Stimulated activated CD4-positive, alpha-beta T cell treated with anti-CD3 and anti-CD28 coated beads, Interleukin-12 subunit alpha, Interleukin-12 subunit beta, amount 100 ng/mL, for 24 hours (primary cell): Measurements from ENCODE around the gene NDE1.
A peak's percentile ranks its signal among the peaks of the same experiment; 100 is the strongest.
"Not testable (repeated sequence)": the region's sequence is repeated elsewhere in the genome, so short reads cannot be mapped to it uniquely, and the experiment has no call there.

Experiments
- DNase-seq, 2 experiments: peaks; one replicate each; pipeline ENCODE4 v3.0.0-alpha.2; 2020; ENCODE audit warnings: low read depth in 2 of 2

The NDE1 gene

GRCh38 chr16:15620611-15621195, 29.3 kb upstream of the NDE1 start:
- DNase-seq, result no peak

DNA sequence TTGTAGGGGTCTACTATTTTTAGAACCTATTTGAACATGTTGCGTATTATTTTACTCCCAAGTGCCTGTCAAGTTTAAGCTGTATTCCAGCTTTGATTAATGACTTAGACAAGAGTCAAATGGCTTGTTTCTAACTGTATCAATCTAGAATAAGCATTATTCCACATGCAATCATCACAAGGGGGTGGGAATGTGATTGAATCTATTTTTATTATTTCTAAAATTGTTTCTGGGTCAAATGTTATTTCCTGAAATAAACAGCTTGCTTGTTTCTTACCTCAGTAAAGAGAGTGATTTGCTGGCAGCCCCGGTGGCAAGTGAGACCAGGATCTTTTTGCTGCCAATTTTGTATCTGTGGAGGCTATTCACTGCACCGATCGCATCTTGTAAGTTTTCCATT, 28.6 kb upstream of the NDE1 start:
- DNase-seq, result no peak

- DNase-seq, result no peak
These were observed 28.2 kb upstream of the NDE1 start for GRCh38 chr16:15621889-15622288.

GRCh38 chr16:15631730-15632409, 18.2 kb upstream of the NDE1 start:
- DNase-seq, result no peak

GRCh38 chr16:15635926-15636325, 14.1 kb upstream of the NDE1 start:
- no peak for DNase-seq

DNA sequence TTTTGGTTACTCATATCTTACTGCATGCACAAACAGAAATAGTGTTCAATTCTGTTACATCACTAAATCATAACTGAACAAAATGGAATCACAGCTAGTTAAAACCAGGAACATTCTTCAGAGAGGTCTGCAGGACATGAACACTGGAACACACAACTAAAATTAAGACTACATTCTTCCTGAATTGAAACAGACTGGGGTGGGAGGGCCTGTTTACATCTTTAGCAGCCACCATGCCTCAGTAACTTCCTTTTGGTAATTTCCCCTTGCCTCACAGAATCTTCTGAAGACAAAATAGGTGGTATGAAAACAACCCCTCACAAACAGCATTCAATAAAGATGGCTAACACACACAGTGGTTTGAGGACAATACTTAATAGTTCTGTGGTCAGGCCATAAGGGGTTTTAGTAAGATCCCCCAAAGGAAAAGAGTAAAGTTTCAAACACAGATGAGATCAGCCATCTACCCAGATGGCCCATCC, 13.6 kb upstream of the NDE1 start:
- DNase-seq, result no peak

GRCh38 chr16:15639061-15639568, 10.9 kb upstream of the NDE1 start:
- no peak for DNase-seq

DNA sequence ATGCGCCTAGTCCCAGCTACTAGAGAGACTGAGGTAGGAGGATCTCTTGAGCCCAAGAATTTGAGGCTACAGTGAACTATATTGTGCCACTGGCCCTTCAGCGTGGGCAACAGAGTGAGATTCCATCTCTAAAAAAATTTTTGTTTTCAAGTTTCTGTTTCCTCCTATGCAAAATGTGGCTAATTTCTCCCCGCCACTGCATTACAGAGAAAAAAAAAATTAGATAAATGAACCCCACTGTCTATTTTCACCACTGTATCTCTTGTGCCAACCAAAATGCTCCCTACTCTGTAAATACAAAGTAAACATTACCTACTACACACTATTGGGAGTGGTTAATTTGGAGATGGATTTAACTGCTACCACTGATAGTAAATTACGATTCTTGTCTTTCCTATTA, 9.1 kb upstream of the NDE1 start:
- no peak for DNase-seq

- no peak for DNase-seq
These were observed 8.1 kb upstream of the NDE1 start for GRCh38 chr16:15641753-15642556.

- DNase-seq, result peak; percentile 47 to 55
These were observed 7.4 kb upstream of the NDE1 start for GRCh38 chr16:15642557-15643047.

- DNase-seq, result peak; percentile 99 to 100
These were observed 6.7 kb upstream of the NDE1 start, which contains the start of gene MARF1 for GRCh38 chr16:15643048-15643945. Gene MARF1, minus strand, starts transcription at chr16:15643154. Its CDS starts 3,921 bp downstream, at chr16:15639233.

- no peak for DNase-seq
These were observed 6.1 kb upstream of the NDE1 start for GRCh38 chr16:15643946-15644250.

- DNase-seq, result no peak
These were observed 5.6 kb upstream of the NDE1 start for GRCh38 chr16:15644267-15644961.

GRCh38 chr16:15644962-15645465, 5.0 kb upstream of the NDE1 start:
- DNase-seq, result not testable (repeated sequence)

- not testable (repeated sequence) for DNase-seq
These were observed 3.3 kb upstream of the NDE1 start for GRCh38 chr16:15646557-15647293.

DNA sequence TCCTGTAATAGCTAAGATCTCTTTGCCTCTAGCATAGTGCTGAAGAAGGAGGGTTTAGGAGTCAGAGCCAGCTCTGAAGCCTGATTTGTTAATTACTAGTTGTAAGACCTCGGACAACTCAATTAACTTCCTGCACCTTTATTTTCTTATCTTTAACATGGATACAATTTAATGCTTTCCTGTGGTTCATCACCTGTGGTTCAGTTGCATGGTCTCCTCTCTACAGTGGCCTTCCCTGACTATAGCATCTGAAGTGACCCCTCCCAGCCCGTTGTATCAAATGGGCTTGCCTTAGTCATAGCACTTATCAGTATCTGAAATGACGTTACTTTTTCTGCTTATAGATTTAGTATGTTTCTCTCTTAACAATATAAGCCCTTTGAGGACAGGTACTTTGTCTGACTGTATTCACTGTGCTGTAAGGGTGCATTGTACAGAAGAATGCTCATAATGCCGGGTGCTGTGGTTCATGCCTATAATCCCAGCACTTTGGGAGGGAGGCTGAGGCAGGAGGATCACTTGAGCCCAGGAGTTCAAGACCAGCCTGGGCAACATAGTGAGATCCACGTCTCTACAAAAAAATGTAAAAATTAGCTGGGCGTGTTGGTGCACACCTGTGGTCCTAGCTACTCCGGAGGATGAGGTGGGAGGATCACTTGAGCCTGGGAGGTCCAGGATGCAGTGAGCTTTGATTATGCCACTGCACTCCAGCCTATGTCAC, 2.6 kb upstream of the NDE1 start:
- no peak for DNase-seq

- no peak for DNase-seq
These were observed 1.8 kb upstream of the NDE1 start for GRCh38 chr16:15648135-15648730.

GRCh38 chr16:15649311-15649710, 734 bp upstream of the NDE1 start:
- DNase-seq, result not testable (repeated sequence)

GRCh38 chr16:15649727-15650018, 372 bp upstream of the NDE1 start:
- no peak for DNase-seq
